ENCODE measurements around the gene SARDH. TPM values are rescaled to one million over a fixed set of nuclear protein-coding genes. Genes with fewer than 3 reads are reported as not detected.

The SARDH gene
- total RNA-seq, 1 donor from 2014 or later: 6.8 TPM

DNA sequence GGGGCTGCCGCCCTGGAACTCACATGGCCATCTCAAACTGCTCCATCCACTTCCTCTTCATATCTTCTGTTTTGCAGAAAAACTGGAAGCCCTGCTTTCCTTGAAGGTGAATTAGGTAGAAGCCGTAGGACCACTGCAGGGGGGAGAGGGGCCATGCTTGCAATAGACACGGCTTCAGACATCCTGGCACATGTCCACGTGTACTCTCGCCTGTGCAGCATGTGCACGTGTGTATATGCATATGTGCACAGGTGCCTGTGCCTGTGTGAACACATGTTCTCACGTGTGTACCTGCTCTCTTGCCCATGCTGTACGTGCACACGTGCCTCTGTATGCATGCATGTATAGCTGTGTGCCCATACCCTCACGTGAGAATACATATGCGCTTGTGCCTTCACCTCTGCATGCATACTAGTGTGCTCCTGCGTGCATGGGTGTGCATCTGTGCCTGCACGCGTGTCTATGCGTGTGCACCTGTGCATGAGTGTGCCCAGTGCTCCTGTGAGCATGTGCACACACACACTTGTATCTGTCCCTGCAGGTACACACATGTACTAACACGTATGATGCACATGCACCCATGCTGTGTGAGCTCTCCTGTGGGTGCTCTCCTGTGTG lies 47.7 kb upstream of the SARDH start:
- Mint-ChIP-seq H3K4me3 (no peak overlapping the region), H3K27me3 (no peaks in the 10 kb centered on the region), H3K9me3 (no peaks in the 10 kb centered on the region), H3K36me3 (peaks cover 5% of the 10 kb centered on the region), H3K4me1 (ENCODE audit: unreplicated experiment) (peaks cover 12% of the 10 kb centered on the region), H3K27ac (peak overlapping the region; percentile 48)
- DNase-seq (ENCODE audit: extremely low spot score, unreplicated experiment): no peak
- TF ChIP-seq, protein P1, sequence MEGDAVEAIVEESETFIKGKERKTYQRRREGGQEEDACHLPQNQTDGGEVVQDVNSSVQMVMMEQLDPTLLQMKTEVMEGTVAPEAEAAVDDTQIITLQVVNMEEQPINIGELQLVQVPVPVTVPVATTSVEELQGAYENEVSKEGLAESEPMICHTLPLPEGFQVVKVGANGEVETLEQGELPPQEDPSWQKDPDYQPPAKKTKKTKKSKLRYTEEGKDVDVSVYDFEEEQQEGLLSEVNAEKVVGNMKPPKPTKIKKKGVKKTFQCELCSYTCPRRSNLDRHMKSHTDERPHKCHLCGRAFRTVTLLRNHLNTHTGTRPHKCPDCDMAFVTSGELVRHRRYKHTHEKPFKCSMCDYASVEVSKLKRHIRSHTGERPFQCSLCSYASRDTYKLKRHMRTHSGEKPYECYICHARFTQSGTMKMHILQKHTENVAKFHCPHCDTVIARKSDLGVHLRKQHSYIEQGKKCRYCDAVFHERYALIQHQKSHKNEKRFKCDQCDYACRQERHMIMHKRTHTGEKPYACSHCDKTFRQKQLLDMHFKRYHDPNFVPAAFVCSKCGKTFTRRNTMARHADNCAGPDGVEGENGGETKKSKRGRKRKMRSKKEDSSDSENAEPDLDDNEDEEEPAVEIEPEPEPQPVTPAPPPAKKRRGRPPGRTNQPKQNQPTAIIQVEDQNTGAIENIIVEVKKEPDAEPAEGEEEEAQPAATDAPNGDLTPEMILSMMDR (conservative IDR thresholded peaks at IDR 0.05): no peak

DNA sequence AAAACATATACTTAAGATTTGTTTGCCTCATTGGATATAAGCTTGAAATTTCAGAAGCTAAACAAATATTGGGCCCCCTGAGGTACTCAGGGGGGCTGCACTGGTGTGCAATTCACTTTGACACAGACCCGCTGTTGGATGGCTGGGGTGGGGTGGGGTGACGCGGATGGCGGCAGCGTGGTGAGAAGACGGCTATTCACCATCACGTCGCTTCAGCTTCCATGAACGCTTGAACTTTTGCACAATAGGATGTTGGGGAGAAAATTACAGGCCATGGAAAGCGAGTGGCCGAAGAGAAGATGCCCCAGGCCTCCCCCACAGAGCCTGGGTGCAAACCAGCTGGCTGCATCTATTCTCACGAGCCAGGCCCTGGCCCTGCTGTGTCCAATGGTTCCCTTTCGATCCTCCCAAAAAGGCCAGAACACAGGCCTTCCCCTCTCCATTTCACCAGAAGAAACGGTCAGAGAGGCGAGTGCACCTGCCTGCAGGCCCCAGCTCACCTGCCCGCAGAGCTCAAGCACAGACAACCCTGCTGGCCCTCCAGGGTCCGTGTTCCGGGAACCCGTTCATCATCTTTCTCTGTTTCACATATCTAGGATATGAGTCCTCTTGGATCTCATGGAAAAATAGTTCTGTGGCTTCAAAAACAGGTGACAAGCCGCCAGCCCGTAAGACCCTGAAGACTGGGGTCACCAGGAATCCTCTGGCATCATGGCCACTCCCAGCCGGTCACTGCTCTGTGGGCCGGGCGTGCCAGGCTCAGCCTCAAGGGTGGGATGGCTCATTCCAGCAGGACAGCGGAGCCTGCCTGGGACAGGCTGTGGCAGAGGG lies 46.8 kb upstream of the SARDH start:
- no peaks in the 10 kb centered on the region for H3K9me3 Mint-ChIP-seq
- H3K27ac Mint-ChIP-seq: no peak overlapping the region
- no peak for DNase-seq (ENCODE audit: extremely low spot score, unreplicated experiment)

DNA sequence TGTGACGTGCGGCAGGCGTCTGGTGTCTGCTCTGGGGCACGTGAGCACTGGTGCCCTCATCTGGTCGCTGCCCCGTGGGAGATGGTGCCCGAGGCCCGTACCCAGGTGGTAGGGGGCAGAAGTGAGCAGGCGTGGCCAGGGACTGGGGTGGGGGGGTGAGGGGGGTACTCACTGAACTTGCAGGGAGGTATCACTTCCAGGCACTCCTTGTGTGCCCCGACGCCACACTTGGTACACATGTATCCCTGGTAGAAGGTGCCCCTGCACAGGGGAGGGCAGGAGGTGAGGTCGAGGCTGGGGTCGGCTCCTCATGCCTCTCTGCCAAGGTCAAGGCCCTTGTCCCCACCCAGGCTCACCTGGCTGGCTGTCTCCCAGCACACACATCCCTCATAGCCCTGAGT lies 45.2 kb upstream of the SARDH start:
- DNase-seq (ENCODE audit: extremely low spot score, unreplicated experiment): no peak
- H3K27me3 Mint-ChIP-seq: no peaks in the 10 kb centered on the region
- peaks cover 12% of the 10 kb centered on the region for H3K4me1 Mint-ChIP-seq (ENCODE audit: unreplicated experiment)
- TF ChIP-seq, protein P1 (conservative IDR thresholded peaks at IDR 0.05): no peak
- H3K36me3 Mint-ChIP-seq: peaks cover 5% of the 10 kb centered on the region
- H3K4me3 Mint-ChIP-seq: no peak overlapping the region
- no peak overlapping the region for H3K27ac Mint-ChIP-seq
- no peaks in the 10 kb centered on the region for H3K9me3 Mint-ChIP-seq

More for the DNA sequence above, 46.8 kb upstream of the SARDH start:
- H3K36me3 Mint-ChIP-seq: peaks cover 5% of the 10 kb centered on the region
- no peaks in the 10 kb centered on the region for H3K27me3 Mint-ChIP-seq
- TF ChIP-seq, protein P1 (conservative IDR thresholded peaks at IDR 0.05): no peak
- no peak overlapping the region for H3K4me3 Mint-ChIP-seq
- peaks cover 12% of the 10 kb centered on the region for H3K4me1 Mint-ChIP-seq (ENCODE audit: unreplicated experiment)

GRCh38 chr9:133782157-133783130 lies 44.3 kb upstream of the SARDH start:
- Mint-ChIP-seq H3K9me3 (no peaks in the 10 kb centered on the region), H3K36me3 (peaks cover 5% of the 10 kb centered on the region), H3K27me3 (no peaks in the 10 kb centered on the region), H3K4me1 (ENCODE audit: unreplicated experiment) (peaks cover 12% of the 10 kb centered on the region), H3K4me3 (peak overlapping the region; percentile 28), H3K27ac (peak overlapping the region; percentile 85)
- DNase-seq (ENCODE audit: extremely low spot score, unreplicated experiment): no peak
- TF ChIP-seq, protein P1 (conservative IDR thresholded peaks at IDR 0.05): peak; percentile 97

DNA sequence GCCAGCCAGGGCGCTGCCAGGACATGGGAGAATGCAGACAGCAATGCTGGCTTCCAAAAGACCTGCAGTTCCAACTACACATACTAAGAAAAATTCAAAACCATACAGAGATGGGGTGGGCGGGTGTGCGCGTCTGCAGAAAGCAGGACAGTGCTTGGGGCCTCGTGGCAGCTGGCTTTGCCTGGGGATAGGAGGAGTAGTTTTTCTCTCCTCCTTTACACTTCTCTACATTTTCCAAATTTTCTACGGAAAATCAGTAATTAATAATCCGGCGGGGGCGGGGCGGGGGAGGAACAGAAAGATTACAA lies 43.6 kb upstream of the SARDH start:
- peaks cover 5% of the 10 kb centered on the region for H3K36me3 Mint-ChIP-seq
- no peak for DNase-seq (ENCODE audit: extremely low spot score, unreplicated experiment)
- H3K27ac Mint-ChIP-seq: peak overlapping the region; percentile 85
- H3K4me1 Mint-ChIP-seq (ENCODE audit: unreplicated experiment): peaks cover 12% of the 10 kb centered on the region
- H3K27me3 Mint-ChIP-seq: no peaks in the 10 kb centered on the region
- no peaks in the 10 kb centered on the region for H3K9me3 Mint-ChIP-seq
- no peak overlapping the region for H3K4me3 Mint-ChIP-seq
- TF ChIP-seq, protein P1 (conservative IDR thresholded peaks at IDR 0.05): no peak

Data from type B pancreatic cell (in vitro differentiated cells).